SK-N-SH treated with all-trans-retinoic acid at 6 μM for 48 hours (cell line): Measurements from ENCODE around the gene RAPGEFL1.
"Not testable (repeated sequence)": the region's sequence is repeated elsewhere in the genome, so short reads cannot be mapped to it uniquely, and the experiment has no call there.

Experiments
- ATAC-seq: fragments of 200-7000 bp; cut with Tn5 transposase; 3 replicates; pipeline ENCODE4 v1.9.1; 2020; ENCODE audit warnings: mild to moderate bottlenecking, moderate library complexity
- ARNTL ChIP-seq: fragments of 450-650 bp; formaldehyde crosslinking; IDR thresholded peaks from 2 replicates; pipeline ENCODE4 v1.5.0; 2020; ENCODE audit warnings: low read depth, mild to moderate bottlenecking, moderate library complexity, borderline replicate concordance
- BACH2 ChIP-seq: fragments of 250-450 bp; sonication (Bioruptor Pico); IDR thresholded peaks from 2 replicates; pipeline ENCODE4 v1.9.0; 2021; ENCODE audit warnings: mild to moderate bottlenecking, borderline replicate concordance
- ESRRG ChIP-seq: fragments of 250-450 bp; sonication (Bioruptor Pico); IDR thresholded peaks from 2 replicates; pipeline ENCODE4 v1.6.1; 2021; ENCODE audit warnings: mild to moderate bottlenecking
- GLIS3 ChIP-seq: fragments of 250-450 bp; sonication (Bioruptor Pico); IDR thresholded peaks from 2 replicates; pipeline ENCODE4 v1.5.0; 2020; ENCODE audit warnings: mild to moderate bottlenecking, moderate library complexity
- ISL1 ChIP-seq: fragments of 250-450 bp; sonication (Bioruptor Pico); IDR thresholded peaks from 2 replicates; pipeline ENCODE4 v2.1.2; 2022; ENCODE audit warnings: mild to moderate bottlenecking, moderate library complexity
- RARB ChIP-seq: fragments of 250-450 bp; sonication (Bioruptor Pico); IDR thresholded peaks from 2 replicates; pipeline ENCODE4 v1.8.0; 2021; ENCODE audit warnings: mild to moderate bottlenecking, moderate library complexity
- SNAI2 ChIP-seq: fragments of 250-450 bp; sonication (Bioruptor Pico); IDR thresholded peaks from 2 replicates; pipeline ENCODE4 v1.5.0; 2020; ENCODE audit warnings: mild to moderate bottlenecking, moderate library complexity
- TCF4 ChIP-seq: fragments of 250-450 bp; sonication (Bioruptor Pico); IDR thresholded peaks from 2 replicates; pipeline ENCODE4 v1.8.0; 2021; ENCODE audit warnings: mild to moderate bottlenecking, moderate library complexity, borderline replicate concordance
- TOX ChIP-seq: fragments of 250-450 bp; sonication (Bioruptor Pico); IDR thresholded peaks from 2 replicates; pipeline ENCODE4 v1.8.0; 2021; ENCODE audit warnings: mild to moderate bottlenecking, moderate library complexity, borderline replicate concordance
- ZC3H10 ChIP-seq: fragments of 250-450 bp; sonication (Bioruptor Pico); IDR thresholded peaks from 2 replicates; pipeline ENCODE4 v1.5.1; 2021; ENCODE audit warnings: mild to moderate bottlenecking, moderate library complexity
- ZFP3 ChIP-seq: fragments of 250-450 bp; sonication (Bioruptor Pico); IDR thresholded peaks from 2 replicates; pipeline ENCODE4 v1.5.0; 2020; ENCODE audit warnings: mild to moderate bottlenecking, moderate library complexity
- ZFP30 ChIP-seq: fragments of 450-650 bp; formaldehyde crosslinking; IDR thresholded peaks from 2 replicates; pipeline ENCODE4 v1.5.0; 2022; ENCODE audit warnings: mild to moderate bottlenecking, moderate library complexity
- ZNF70 ChIP-seq: fragments of 450-650 bp; formaldehyde crosslinking; IDR thresholded peaks from 2 replicates; pipeline ENCODE4 v1.5.0; 2020; ENCODE audit warnings: mild to moderate bottlenecking, moderate library complexity
- ZNF8 ChIP-seq: fragments of 450-650 bp; formaldehyde crosslinking; IDR thresholded peaks from 2 replicates; pipeline ENCODE4 v1.5.0; 2020; ENCODE audit warnings: mild to moderate bottlenecking, moderate library complexity
- TF ChIP-seq, protein P1 (sequence below): fragments of 250-450 bp; sonication (Bioruptor Pico); IDR thresholded peaks from 2 replicates; pipeline ENCODE4 v1.5.1; 2021; ENCODE audit warnings: mild to moderate bottlenecking, moderate library complexity
- TF ChIP-seq, protein P2 (sequence below): fragments of 250-450 bp; sonication (Bioruptor Pico); IDR thresholded peaks from 2 replicates; pipeline ENCODE4 v1.8.0; 2020; ENCODE audit warnings: mild to moderate bottlenecking, moderate library complexity, borderline replicate concordance
- TF ChIP-seq, protein P3 (sequence below): fragments of 250-450 bp; sonication (Bioruptor Pico); IDR thresholded peaks from 2 replicates; pipeline ENCODE4 v1.5.1; 2020; ENCODE audit warnings: low read depth, mild to moderate bottlenecking, moderate library complexity
- TF ChIP-seq, protein P4 (sequence below): fragments of 250-450 bp; sonication (Bioruptor Pico); IDR thresholded peaks from 2 replicates; pipeline ENCODE4 v1.5.0; 2020; ENCODE audit warnings: mild to moderate bottlenecking, moderate library complexity

RAPGEFL1 gene

DNA sequence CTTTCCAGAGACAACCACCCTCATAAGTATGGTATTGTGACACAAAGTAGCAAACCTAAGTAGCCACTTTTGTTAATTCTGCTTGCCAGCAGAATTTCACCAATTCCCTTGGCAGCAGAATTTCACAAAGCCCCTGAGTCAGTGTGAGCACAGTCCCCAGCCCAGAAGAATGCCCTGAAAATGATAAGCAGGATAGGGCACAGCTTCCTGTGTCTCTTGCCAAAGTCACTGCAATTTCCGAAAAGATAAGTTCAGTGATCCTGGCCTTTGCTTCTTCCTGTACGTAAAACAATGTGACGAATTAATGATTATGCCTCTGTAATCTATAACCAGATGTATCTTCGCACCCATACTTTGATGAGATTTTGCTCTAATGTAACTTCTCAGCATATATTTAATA, 25.9 kb downstream of the RAPGEFL1 start:
- ATAC-seq = no peak

DNA sequence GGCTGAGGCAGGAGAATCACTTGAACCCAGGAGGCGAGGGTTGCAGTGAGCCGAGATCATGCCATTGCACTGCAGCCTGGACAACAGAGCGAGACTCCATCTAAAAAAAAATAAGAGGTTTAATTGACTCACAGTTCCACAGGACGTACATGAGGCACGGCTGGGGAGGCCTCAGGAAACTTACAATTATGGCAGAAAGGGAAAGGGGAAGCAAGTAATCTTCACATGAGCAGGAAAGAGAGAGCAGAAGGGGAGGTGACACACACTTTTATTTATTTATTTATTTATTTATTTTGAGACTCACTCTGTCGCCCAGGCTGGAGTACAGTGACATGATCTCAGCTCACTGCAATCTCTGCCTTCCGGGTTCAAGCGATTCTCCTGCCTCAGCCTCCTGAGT, 28.9 kb downstream of the RAPGEFL1 start:
- not testable (repeated sequence) for ATAC-seq

More for the DNA sequence above, 25.9 kb downstream of the RAPGEFL1 start:
- TF ChIP-seq ISL1 (CRISPR knock-in tag) = no peak
- TF ChIP-seq TOX (CRISPR knock-in tag) = no peak
- TF ChIP-seq, protein P1, sequence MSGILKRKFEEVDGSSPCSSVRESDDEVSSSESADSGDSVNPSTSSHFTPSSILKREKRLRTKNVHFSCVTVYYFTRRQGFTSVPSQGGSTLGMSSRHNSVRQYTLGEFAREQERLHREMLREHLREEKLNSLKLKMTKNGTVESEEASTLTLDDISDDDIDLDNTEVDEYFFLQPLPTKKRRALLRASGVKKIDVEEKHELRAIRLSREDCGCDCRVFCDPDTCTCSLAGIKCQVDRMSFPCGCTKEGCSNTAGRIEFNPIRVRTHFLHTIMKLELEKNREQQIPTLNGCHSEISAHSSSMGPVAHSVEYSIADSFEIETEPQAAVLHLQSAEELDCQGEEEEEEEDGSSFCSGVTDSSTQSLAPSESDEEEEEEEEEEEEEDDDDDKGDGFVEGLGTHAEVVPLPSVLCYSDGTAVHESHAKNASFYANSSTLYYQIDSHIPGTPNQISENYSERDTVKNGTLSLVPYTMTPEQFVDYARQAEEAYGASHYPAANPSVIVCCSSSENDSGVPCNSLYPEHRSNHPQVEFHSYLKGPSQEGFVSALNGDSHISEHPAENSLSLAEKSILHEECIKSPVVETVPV (CRISPR knock-in tag) = no peak
- TF ChIP-seq, protein P2, sequence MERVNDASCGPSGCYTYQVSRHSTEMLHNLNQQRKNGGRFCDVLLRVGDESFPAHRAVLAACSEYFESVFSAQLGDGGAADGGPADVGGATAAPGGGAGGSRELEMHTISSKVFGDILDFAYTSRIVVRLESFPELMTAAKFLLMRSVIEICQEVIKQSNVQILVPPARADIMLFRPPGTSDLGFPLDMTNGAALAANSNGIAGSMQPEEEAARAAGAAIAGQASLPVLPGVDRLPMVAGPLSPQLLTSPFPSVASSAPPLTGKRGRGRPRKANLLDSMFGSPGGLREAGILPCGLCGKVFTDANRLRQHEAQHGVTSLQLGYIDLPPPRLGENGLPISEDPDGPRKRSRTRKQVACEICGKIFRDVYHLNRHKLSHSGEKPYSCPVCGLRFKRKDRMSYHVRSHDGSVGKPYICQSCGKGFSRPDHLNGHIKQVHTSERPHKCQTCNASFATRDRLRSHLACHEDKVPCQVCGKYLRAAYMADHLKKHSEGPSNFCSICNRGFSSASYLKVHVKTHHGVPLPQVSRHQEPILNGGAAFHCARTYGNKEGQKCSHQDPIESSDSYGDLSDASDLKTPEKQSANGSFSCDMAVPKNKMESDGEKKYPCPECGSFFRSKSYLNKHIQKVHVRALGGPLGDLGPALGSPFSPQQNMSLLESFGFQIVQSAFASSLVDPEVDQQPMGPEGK = no peak
- no peak for TF ChIP-seq ZNF8 (CRISPR knock-in tag)
- no peak for TF ChIP-seq SNAI2 (CRISPR knock-in tag)
- TF ChIP-seq GLIS3 (CRISPR knock-in tag) = no peak
- TF ChIP-seq ESRRG (CRISPR knock-in tag) = no peak
- TF ChIP-seq, protein P3, sequence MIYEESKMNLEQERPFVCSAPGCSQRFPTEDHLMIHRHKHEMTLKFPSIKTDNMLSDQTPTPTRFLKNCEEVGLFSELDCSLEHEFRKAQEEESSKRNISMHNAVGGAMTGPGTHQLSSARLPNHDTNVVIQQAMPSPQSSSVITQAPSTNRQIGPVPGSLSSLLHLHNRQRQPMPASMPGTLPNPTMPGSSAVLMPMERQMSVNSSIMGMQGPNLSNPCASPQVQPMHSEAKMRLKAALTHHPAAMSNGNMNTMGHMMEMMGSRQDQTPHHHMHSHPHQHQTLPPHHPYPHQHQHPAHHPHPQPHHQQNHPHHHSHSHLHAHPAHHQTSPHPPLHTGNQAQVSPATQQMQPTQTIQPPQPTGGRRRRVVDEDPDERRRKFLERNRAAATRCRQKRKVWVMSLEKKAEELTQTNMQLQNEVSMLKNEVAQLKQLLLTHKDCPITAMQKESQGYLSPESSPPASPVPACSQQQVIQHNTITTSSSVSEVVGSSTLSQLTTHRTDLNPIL (CRISPR knock-in tag) = no peak
- TF ChIP-seq RARB = no peak
- TF ChIP-seq ZNF70 (CRISPR knock-in tag) = no peak
- no peak for TF ChIP-seq ZFP30
- TF ChIP-seq ZFP3 (CRISPR knock-in tag) = no peak
- no peak for TF ChIP-seq ZC3H10 (CRISPR knock-in tag)

DNA sequence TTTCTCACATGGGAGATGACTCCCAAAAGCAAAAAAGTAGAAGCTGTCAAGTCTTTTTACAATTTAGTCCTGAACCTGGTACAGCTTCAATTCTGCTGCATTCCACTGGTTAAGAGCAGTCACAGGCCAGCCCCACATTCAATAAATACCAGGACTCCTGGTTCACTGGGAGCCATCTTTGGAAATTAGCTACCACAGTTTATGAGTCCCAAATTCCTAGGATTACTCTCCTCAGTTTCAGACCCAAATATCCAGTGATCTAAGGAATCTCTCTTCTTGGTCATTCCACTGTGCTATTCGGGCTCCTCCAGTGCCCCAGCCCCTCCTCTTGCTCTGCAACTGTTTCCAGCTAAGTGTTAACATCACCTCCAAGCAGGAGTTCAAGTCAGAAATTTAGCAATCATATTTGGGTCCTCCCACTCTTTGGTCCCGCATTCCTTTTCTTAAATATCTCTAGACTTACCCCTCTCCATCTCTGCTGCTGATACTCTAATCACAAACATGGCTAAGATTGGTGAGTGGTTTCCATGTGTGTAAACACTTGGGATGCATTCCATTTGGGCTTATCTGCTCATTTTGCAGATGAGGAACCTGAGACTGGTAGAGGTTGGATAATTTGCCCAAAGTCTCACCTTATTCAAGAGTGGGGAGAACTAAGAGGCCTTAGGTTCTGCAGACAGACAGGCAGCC, 32.3 kb downstream of the RAPGEFL1 start:
- ATAC-seq = peak; percentile 78
- TF ChIP-seq ZFP30 (no peak), ZNF70 (CRISPR knock-in tag) (no peak), RARB (no peak), BACH2 (CRISPR knock-in tag) (no peak), ARNTL (CRISPR knock-in tag) (no peak), TCF4 (no peak), GLIS3 (CRISPR knock-in tag) (no peak), ZNF8 (CRISPR knock-in tag) (no peak)
- TF ChIP-seq, protein P3 (CRISPR knock-in tag) = no peak
- TF ChIP-seq, protein P4, sequence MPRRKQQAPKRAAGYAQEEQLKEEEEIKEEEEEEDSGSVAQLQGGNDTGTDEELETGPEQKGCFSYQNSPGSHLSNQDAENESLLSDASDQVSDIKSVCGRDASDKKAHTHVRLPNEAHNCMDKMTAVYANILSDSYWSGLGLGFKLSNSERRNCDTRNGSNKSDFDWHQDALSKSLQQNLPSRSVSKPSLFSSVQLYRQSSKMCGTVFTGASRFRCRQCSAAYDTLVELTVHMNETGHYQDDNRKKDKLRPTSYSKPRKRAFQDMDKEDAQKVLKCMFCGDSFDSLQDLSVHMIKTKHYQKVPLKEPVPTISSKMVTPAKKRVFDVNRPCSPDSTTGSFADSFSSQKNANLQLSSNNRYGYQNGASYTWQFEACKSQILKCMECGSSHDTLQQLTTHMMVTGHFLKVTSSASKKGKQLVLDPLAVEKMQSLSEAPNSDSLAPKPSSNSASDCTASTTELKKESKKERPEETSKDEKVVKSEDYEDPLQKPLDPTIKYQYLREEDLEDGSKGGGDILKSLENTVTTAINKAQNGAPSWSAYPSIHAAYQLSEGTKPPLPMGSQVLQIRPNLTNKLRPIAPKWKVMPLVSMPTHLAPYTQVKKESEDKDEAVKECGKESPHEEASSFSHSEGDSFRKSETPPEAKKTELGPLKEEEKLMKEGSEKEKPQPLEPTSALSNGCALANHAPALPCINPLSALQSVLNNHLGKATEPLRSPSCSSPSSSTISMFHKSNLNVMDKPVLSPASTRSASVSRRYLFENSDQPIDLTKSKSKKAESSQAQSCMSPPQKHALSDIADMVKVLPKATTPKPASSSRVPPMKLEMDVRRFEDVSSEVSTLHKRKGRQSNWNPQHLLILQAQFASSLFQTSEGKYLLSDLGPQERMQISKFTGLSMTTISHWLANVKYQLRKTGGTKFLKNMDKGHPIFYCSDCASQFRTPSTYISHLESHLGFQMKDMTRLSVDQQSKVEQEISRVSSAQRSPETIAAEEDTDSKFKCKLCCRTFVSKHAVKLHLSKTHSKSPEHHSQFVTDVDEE (CRISPR knock-in tag) = no peak

DNA sequence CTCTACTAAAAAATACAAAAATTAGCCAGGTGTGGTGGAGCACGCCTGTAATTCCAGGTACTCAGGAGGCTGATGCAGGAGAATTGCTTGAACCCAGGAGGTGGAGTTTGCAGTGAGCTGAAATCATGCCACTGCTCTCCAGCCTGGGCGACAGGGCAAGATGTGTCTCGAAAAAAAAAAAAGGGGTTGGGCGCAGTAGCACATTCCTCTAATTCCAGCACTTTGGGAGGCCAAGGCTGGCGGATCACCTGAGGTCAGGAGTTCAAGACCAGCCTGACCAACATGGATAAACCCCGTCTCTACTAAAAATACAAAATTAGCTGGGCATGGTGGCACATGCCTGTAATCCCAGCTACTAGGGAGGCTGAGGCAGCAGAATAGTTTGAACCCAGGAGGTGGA, 36.6 kb downstream of the RAPGEFL1 start:
- not testable (repeated sequence) for ATAC-seq
